Measurements from ENCODE around the gene IRGQ.

DNA sequence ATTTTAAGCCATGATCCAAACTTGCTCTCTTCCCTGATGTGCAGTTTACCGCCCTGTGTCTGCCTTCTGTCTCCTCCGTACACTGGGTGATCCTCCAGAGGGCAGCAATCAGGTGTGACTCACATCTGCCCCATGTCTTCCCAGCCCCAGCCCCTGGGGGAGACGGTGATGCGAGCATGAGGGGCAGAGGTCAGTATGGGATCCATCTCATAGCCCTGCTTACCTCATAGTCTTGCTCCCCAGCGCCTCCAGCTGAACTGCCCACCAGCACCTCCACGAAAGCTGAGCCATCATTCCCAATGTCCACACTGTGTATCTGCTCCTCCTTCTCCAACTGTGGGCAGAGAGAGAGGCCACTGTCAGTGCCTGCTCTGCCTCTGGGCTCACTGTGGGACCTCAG lies 35.2 kb downstream of the IRGQ start:
- TF ChIP-seq CTCF (IDR thresholded peaks at IDR 0.05; ENCODE audit: borderline replicate concordance, extremely low read depth, low read length, poor library complexity, severe bottlenecking) = no peak
- no peak for TF ChIP-seq EZH2 (IDR thresholded peaks at IDR 0.05; ENCODE audit: borderline replicate concordance, low read depth, low read length, severe bottlenecking)
